AG09319 (cell line): Measurements from ENCODE around the gene STK4.

ENCODE experiments used
- DNase-seq: peaks from one replicate; pipeline ENCODE4 v3.0.0-alpha.2; 2010; ENCODE audit warnings: low read depth; ENCODE audit errors: extremely low read depth
- TF ChIP-seq, protein P1 (sequence below): IDR thresholded peaks from 2 replicates; pipeline ENCODE4 v1.5.1; 2011; ENCODE audit warnings: low read depth, mild to moderate bottlenecking, inconsistent platforms, low read length, moderate library complexity

Gene STK4

DNA sequence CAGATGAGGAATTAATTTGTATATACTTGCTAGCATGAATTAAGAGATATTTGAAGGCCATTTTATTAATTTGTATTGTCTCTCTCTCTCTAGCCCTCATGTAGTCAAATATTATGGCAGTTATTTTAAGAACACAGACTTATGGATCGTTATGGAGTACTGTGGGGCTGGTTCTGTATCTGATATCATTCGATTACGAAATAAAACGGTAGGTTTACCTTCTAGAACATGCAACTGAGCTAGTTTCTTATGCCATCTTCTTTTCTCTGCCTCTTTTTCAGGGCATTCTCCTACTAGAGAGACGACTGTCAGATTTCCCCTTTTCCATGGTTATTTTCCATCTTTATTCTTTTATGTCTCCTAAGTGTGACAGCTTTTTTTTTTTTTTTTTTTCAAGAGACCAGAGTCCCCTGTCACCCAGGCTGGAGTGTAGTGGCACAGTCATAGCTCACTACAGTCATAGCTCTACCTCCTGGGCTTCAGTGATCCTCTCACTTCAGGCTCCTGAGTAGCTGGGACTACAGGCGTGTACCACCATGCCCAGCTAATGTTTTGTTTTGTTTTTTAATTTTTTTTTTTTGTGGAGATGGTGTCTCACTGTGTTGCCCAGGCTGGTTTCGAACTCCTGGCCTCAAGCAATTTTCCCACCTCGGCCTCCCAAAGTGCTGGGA lies 15.6 kb downstream of the STK4 start:
- TF ChIP-seq, protein P1, sequence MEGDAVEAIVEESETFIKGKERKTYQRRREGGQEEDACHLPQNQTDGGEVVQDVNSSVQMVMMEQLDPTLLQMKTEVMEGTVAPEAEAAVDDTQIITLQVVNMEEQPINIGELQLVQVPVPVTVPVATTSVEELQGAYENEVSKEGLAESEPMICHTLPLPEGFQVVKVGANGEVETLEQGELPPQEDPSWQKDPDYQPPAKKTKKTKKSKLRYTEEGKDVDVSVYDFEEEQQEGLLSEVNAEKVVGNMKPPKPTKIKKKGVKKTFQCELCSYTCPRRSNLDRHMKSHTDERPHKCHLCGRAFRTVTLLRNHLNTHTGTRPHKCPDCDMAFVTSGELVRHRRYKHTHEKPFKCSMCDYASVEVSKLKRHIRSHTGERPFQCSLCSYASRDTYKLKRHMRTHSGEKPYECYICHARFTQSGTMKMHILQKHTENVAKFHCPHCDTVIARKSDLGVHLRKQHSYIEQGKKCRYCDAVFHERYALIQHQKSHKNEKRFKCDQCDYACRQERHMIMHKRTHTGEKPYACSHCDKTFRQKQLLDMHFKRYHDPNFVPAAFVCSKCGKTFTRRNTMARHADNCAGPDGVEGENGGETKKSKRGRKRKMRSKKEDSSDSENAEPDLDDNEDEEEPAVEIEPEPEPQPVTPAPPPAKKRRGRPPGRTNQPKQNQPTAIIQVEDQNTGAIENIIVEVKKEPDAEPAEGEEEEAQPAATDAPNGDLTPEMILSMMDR: no peak
- DNase-seq: no peak

DNA sequence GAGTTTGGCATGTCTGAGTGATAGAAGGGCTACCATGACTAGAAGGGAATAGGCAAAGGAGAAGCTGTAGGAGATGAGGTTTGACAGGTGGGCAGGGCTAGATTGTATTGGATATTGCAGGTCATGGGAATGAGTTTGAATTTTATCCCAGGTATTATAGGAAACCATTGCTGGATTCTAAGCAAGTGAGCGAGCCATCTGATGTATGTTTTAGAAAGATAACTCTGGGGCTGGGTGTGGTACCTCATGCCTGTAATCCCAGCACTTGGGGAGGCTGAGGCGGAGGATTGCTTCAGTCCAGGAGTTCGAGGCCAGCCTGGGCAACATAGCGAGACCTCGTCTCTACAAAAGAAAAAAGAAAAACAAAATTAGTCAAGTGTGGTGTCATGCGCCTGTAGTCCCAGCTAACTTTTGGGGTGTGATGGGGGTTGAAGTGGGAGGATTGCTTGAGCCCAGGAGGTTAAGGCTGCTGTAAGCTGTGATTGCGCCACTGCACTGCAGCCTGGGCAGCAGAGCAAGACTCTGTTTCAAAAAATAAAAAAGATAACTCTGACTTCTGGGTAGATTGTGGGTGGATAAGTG lies 16.9 kb downstream of the STK4 start:
- DNase-seq: no peak
- TF ChIP-seq, protein P1: no peak

DNA sequence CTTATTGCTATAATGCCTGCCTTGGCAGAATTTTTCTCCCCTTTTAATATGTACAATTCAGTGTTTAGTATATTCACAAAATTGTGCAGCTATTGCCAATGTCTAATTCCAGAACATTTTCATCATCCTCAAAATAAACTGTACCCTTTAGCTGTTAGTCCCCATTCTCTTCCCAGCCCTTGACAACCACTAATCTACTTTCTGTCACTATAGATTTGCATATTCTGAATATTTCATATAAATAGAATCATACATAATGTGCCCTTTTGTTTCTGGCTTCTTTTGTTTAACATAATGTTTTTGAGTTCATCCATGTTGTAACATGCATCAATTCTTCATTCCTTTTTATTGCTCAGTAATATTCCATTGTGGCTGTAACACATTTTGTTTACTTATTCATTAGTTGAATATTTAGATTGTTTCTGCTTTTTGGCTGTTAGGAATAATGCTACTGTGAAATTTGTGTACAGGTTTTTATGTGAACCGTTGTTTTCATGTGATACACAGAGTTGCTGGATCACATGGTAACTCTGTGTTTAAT lies 22.4 kb downstream of the STK4 start:
- TF ChIP-seq, protein P1: no peak

DNA sequence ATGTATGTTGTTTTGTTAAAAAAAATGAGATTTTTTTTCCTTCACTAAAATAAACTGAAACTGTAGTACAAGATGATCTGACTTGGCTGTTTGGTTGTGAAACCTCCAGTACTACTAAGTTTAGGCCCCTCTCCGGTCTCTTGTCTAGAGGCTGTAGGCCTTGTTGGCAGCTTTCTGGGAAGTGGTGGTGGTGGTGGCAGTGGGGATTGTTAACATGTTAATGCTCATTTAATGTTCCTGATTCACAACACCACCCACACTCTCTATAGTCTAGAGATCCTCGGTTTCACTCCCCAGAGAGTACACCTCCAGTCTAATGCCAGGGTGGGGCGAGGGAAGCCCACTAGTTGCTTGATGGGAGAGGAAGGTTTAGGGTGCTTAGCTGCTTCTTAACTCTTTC lies 24.1 kb downstream of the STK4 start:
- no peak for DNase-seq
- TF ChIP-seq, protein P1: no peak

More for the DNA sequence above, 22.4 kb downstream of the STK4 start:
- no peak for DNase-seq

DNA sequence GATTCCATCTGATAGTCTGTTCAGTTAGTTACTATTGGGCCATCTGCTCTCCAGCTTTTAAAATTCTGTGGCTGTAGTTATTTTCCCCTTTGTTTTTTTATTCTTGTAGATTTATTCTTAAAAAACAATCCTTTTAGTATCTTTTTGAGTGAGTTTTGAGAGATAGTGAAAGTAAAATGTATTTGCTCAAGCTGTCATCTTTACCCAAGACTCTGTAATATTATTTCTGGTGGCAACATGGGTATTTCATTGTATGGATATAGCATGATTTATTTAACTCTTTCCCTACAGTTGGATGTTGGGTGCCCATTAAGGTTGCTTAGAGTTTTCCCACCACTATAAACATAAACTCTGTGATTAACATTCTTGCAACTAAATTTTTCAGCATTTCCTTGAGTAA lies 24.6 kb downstream of the STK4 start:
- DNase-seq: no peak
- TF ChIP-seq, protein P1: no peak

DNA sequence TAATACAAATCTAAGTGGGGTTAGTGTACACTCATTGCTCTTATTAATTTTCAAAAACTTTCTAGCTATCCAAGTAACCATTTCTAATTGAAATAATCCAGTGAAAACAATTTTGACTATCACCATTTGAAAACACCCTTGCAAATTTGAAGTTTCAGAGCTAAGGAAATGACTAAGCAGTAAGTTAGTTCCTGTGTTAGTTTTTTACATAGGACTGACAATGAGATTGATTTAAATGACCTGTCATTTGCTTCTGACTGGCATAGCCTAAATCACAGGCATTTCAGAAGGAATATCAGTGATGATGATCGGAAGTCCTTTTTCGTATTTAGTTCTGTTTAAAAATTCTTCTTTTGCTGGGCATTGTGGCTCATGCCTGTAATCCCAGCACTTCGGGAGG lies 27.0 kb downstream of the STK4 start:
- TF ChIP-seq, protein P1: no peak
- DNase-seq: no peak

DNA sequence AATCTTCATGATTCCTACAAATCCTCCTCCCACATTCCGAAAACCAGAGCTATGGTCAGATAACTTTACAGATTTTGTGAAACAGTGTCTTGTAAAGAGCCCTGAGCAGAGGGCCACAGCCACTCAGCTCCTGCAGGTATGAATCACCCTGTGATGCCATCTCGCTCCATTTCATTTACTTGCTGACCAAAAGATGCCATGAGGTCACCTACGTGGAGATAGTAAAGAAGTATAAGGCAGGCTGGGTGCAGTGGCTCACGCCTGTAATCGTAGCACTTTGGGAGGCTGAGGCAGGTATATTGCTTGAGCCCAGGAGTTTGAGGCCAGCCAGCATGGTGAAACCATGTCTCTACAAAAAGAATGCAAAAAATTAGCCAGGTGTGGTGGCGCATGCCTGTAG lies 30.9 kb downstream of the STK4 start:
- TF ChIP-seq, protein P1: no peak
- no peak for DNase-seq
